GM20431 (cell line): Measurements from ENCODE around the gene NCAPH2.
"Not testable (repeated sequence)": the region's sequence is repeated elsewhere in the genome, so short reads cannot be mapped to it uniquely, and the experiment has no call there.

Source experiments
- in situ Hi-C: fragments of 300-500 bp; cut with MseI, MboI; formaldehyde crosslinking; loops from one replicate; pipeline ENCODE4 v1.15.0; 2020; ENCODE audit warnings: low sequenced_read_pairs; ENCODE audit not compliant: unreplicated experiment

The NCAPH2 gene

GRCh38 chr22:50527921-50528681, 20.1 kb downstream of the NCAPH2 start:
- in situ Hi-C loops, result no loop called here

DNA sequence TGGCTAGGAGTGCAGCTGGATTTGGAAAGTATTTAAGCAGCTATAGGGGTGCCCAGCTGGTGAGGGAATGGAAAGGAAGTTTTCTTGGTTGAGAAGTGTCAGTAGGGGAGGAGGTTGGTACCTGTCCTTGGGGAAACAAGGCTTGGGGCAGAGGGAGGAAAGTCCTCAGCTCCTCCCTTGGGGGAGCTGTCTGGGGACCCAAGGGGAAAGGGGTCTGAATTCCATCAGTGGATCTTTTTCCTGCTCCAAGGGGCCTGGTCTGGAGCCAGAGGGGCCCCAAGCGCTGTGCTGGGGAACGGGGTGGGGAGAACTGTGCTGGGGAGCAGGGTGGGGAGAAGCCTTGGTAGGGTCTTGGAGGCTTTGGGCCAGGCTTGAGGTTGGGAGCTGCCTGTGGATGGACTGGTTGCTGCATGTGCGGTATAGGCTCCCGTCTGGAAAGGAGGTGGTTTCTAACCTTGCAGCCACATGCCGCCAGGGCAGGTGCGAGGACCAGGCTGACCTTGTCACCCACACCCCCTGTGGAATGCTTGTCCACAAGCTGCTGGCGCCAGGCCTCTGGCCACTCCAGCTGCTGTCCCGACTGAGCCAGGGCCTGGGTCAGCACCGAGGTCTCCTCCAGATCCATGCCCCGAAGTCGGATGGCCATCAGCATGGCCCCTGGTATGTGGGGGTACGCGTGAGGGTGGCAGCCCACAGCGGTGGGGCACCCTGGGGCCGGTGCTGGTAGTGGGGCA, 20.8 kb downstream of the NCAPH2 start:
- in situ Hi-C loops, result no loop called here

DNA sequence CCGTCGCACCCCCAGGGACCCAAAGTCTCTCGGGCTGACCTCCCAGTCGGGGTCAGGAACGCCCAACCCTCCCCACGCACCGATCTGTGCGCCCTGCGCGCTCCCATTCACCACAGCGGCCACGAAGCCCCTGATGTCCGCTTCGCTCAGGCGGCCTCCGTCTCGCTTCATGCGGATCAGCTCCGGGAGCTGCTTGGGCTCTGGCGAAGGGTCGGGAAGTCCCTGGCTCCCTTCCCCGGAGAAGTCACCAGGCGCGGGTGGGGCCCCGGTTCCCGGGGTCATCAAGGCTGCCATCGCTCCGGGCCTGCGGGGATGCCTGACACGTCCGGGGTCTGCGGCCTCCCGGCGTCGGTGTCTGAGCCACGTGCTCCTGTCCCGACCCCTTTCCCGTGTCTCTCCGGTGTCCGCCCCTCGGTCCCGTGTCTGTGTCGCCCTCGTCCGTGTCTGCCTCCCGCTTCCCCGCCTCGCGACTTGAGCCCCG, 21.4 kb downstream of the NCAPH2 start:
- in situ Hi-C loops, result no loop called here

GRCh38 chr22:50529897-50530579, 22.0 kb downstream of the NCAPH2 start, which contains the start of gene TYMP:
TSS of gene TYMP (minus strand) at chr22:50530012. CDS start at chr22:50529709, 303 bp downstream.
- in situ Hi-C loops, result no loop called here

DNA sequence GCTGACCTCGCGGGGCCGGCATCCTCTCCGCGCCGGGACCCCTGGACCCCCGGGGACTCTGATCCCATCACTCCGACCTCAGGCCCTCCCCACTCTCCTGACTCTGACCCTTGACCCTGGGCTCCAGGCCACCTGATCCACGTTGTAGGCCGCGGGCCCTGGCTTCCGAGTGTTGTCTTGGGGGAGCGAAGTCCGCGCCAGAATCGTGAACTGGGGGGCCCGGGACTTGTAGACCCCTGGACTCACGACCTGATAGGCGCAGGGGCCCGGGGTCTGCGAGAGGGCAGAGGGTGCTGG, 22.5 kb downstream of the NCAPH2 start:
- in situ Hi-C loops, result no loop called here

DNA sequence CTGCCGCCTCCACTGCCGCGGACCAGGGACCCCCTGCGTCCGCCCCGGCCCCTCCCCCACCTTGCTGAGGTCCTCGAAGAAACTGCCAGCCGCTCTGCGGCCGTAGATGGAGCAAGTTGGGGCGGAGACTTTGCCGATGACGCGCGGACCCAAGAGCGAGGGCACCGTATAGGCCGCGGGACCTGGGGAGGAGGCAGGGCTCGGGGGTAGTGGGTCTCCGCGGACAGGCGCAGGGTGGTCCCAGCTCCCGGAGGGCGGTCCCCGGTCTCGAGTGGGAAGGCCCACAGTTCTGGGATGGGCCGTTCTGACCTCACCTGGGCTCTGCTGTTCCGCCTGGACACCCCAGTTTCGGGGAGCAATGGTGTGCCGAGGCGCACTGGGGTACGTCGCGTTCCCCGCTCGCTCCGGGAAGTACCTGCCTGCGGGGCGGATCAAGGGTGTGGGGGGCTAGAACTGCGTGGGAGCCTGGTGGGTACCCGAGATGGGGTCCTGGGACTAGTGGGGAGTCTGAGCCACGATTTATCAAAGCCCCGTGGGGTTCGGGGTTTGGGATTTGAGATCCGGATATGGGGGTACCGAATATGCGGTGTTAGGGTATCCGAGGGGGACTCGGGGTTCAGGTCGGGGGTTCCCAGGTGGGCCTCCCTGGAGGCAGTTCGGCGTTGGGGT, 23.0 kb downstream of the NCAPH2 start:
- in situ Hi-C loops, result no loop called here

DNA sequence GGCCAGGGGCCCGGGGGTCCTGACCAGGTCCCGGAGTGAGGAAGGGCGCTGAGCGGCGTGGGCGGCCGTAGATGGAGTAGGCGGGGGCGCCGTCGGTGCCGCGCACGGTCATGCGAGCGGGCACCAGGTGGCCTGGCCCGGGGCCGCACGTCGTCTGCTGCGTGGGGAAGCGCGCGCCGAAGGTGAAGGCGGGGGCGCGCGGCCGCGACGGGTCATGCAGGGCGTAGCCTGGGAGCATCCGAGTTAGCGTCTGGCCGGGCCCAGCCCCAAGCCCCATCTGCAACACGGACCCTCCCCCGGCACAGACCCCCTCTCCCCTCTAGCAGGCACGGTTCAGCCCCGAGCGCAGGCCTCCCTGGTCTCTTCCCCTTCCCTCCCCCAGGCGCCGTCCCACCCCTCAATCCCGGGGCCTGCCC, 23.5 kb downstream of the NCAPH2 start:
- in situ Hi-C loops, result no loop called here

- in situ Hi-C loops, result no loop called here
These were observed 24.1 kb downstream of the NCAPH2 start for GRCh38 chr22:50531962-50532674.

DNA sequence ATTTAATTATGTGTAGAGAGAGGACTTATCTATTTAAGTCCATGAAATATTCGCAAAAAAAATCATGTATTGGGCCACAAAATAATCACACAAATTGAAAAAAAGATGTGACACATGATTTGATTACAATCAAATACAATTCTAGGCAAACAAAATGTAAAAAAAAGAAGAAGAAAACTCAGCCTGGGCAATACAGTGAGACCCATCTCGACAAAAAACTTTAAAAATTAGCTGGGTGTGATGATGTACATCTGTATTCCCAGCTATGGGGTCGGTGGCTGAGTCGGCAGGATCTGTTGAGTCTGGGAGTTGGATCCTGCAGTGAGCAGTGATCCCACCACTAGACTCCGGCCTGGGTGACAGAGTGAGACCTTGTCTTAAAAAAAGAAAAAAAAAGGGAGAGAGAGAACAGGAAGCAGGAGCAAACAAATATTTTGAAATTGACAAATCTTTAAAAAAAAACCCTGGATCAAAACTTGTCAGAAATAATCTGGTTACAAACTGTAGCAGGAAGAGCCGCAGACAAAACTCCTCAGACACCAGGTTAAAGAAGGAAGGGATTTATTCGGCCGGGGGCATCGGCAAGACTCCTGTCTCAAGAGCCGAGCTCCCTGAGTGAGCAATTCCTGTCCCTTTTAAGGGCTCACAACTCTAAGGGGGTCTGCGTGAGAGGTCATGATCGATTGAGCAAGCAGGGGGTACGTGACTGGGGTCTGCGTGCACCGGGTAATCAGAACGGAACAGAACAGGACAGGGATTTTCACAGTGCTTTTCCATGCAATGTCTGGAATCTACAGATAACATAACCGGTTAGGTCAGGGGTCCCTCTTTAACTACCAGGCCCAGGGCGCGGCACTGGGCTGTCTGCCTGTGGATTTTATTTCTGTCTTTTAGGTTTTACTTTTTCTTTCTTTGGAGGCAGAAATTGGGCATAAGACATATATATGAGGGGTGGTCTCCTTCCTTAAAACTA, 25.1 kb downstream of the NCAPH2 start:
- in situ Hi-C loops, result no loop called here

DNA sequence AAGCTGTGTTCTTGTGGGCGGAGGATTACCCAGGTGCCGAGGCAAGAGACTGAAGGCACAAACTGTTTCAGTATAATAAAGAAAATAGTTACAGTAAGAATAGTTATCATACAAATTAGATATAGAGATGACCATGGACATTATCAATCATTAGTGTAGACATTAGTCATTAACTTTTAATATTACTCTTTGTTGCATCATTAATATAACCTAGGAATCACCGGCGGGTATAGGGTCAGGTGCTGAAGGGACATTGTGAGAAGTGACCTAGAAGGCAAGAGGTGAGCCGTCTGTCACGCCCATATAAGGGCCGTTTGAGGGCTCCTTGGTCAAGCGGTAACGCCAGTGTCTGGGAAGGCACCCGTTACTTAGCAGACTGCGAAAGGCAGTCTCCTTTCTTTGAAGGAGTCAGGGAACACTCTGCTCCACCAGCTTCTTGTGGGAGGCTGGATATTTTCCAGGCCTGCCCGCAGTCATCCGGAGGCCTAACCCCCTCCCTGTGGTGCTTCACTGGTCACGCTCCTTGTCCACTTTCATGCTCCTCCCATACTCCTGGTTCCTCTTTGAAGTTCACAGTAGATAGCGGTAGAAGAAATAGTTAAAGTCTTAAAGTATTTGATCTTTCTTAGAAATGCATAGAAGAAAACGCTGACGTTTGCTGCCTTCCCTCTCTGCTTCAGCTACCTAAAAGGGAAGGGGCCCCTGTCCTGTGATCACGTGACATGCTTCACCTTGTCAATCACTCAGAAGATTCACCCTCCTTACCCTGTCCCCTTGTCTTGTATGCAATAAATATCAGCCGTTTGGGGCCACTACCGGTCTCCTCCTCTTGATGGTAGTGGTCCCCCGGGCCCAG, 26.1 kb downstream of the NCAPH2 start:
- in situ Hi-C loops, result not testable (repeated sequence)

- in situ Hi-C loops, result no loop called here
These were observed 27.1 kb downstream of the NCAPH2 start for GRCh38 chr22:50535113-50535512.

DNA sequence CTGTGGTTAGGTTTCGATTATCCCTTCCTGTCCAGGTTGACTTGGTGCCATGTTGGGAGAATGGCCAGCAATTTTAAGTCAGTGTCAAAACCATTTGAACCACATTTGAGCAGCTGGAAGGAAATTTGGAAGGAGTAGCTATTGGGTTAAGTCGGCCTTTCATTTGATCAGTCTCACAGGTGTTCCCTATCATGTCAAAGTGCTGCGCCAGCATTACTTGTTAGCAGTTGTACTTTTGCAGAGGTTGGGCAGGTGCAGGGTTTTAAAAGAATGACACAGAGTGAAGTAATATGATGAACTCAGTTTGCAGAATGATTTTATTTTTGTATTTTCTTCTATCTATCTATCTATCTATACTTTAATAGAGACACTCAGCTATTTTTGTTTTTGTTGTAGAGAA, 28.2 kb downstream of the NCAPH2 start:
- in situ Hi-C loops, result no loop called here

- in situ Hi-C loops, result no loop called here
These were observed 29.7 kb downstream of the NCAPH2 start for GRCh38 chr22:50537765-50538164.

GRCh38 chr22:50540381-50540780, 32.4 kb downstream of the NCAPH2 start:
- in situ Hi-C loops, result no loop called here

- in situ Hi-C loops, result not testable (repeated sequence)
These were observed 33.6 kb downstream of the NCAPH2 start for GRCh38 chr22:50541667-50542026.

- in situ Hi-C loops, result no loop called here
These were observed 34.4 kb downstream of the NCAPH2 start for GRCh38 chr22:50542416-50542927.

GRCh38 chr22:50544078-50544745, 36.2 kb downstream of the NCAPH2 start:
- in situ Hi-C loops, result no loop called here
